ENCODE data around the gene PTPRT. TPM values are rescaled to one million over a fixed set of nuclear protein-coding genes. Genes with fewer than 3 reads are reported as not detected.

Gene PTPRT
- total and polyA plus RNA-seq, 2 experiments from 2014 or later = not detected

DNA sequence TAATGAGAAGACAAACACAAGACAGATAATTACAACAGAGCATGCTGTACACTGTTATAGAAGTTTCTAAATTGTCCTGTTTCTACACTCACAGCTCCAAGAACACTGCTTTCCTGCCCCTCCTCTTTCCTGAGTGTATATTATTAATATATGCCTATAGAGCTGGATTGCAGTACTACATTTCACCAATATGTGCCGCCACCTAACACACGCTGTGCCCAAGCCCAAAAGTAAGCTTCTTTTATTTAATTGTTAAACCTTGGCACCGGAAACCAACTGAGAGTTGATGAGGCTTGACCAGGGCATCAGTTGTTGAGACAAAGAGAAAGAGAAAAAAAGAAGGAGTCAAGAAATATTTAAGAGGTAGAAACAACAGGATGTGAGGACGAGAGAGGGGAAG lies 16.0 kb upstream of the PTPRT start:
- Histone ChIP-seq H3K4me1 (ENCODE audit: insufficient read depth) (no peaks in the 10 kb centered on the region), H3K27ac (ENCODE audit: low read depth) (no peak overlapping the region), H3K4me2 (no peak overlapping the region), H3K4me3 (no peak overlapping the region), H3K9me2 (ENCODE audit: insufficient read depth) (no peaks in the 10 kb centered on the region), H2AFZ (no peak overlapping the region), H3K36me3 (ENCODE audit: insufficient read depth) (no peaks in the 10 kb centered on the region; the same call in 1 of the 2 replicates), H3K27me3 (ENCODE audit: insufficient read depth) (no peaks in the 10 kb centered on the region), H3K79me2 (replicated peaks; ENCODE audit: insufficient read depth) (no peaks in the 10 kb centered on the region), H4K20me1 (replicated peaks; ENCODE audit: insufficient read depth) (no peaks in the 10 kb centered on the region), H3F3A (replicated peaks; ENCODE audit: low read depth) (no peaks in the 10 kb centered on the region)
- Mint-ChIP-seq H3K36me3 (ENCODE audit: low read depth) (peaks cover 21% of the 10 kb centered on the region; the same call in 2 of the 3 replicates), H3K4me1 (no peaks in the 10 kb centered on the region), H3K27me3 (ENCODE audit: insufficient read depth, low read depth, poor library complexity) (peaks cover 5% of the 10 kb centered on the region), H3K4me3 (no peak overlapping the region), H3K27ac (no peak overlapping the region), H3K9me3 (peaks cover 97% of the 10 kb centered on the region)
- no peak for DNase-seq (ENCODE audit: low spot score)
- no peak for ATAC-seq
- no peak for TF ChIP-seq CREB1 (CRISPR knock-in tag; IDR thresholded peaks at IDR 0.05; ENCODE audit: low read depth)
- TF ChIP-seq, protein P1, sequence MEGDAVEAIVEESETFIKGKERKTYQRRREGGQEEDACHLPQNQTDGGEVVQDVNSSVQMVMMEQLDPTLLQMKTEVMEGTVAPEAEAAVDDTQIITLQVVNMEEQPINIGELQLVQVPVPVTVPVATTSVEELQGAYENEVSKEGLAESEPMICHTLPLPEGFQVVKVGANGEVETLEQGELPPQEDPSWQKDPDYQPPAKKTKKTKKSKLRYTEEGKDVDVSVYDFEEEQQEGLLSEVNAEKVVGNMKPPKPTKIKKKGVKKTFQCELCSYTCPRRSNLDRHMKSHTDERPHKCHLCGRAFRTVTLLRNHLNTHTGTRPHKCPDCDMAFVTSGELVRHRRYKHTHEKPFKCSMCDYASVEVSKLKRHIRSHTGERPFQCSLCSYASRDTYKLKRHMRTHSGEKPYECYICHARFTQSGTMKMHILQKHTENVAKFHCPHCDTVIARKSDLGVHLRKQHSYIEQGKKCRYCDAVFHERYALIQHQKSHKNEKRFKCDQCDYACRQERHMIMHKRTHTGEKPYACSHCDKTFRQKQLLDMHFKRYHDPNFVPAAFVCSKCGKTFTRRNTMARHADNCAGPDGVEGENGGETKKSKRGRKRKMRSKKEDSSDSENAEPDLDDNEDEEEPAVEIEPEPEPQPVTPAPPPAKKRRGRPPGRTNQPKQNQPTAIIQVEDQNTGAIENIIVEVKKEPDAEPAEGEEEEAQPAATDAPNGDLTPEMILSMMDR (conservative IDR thresholded peaks at IDR 0.05; ENCODE audit: low read depth in 2 of 2) = peak in 1 of 2 experiments; percentile 37; a peak in 2 of 4 replicates
- no peak for TF ChIP-seq POLR2AphosphoS5 (IDR thresholded peaks at IDR 0.05; ENCODE audit: low read depth)
- TF ChIP-seq ZNF331 (CRISPR knock-in tag; IDR thresholded peaks at IDR 0.05; ENCODE audit: low read depth) = no peak
- no peak for TF ChIP-seq ZNF114 (CRISPR knock-in tag; IDR thresholded peaks at IDR 0.05)
- TF ChIP-seq, protein P2, sequence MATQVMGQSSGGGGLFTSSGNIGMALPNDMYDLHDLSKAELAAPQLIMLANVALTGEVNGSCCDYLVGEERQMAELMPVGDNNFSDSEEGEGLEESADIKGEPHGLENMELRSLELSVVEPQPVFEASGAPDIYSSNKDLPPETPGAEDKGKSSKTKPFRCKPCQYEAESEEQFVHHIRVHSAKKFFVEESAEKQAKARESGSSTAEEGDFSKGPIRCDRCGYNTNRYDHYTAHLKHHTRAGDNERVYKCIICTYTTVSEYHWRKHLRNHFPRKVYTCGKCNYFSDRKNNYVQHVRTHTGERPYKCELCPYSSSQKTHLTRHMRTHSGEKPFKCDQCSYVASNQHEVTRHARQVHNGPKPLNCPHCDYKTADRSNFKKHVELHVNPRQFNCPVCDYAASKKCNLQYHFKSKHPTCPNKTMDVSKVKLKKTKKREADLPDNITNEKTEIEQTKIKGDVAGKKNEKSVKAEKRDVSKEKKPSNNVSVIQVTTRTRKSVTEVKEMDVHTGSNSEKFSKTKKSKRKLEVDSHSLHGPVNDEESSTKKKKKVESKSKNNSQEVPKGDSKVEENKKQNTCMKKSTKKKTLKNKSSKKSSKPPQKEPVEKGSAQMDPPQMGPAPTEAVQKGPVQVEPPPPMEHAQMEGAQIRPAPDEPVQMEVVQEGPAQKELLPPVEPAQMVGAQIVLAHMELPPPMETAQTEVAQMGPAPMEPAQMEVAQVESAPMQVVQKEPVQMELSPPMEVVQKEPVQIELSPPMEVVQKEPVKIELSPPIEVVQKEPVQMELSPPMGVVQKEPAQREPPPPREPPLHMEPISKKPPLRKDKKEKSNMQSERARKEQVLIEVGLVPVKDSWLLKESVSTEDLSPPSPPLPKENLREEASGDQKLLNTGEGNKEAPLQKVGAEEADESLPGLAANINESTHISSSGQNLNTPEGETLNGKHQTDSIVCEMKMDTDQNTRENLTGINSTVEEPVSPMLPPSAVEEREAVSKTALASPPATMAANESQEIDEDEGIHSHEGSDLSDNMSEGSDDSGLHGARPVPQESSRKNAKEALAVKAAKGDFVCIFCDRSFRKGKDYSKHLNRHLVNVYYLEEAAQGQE (IDR thresholded peaks at IDR 0.05; ENCODE audit: unreplicated experiment) = no peak
- TF ChIP-seq NANOG (IDR thresholded peaks at IDR 0.05; ENCODE audit: borderline replicate concordance) = no peak

DNA sequence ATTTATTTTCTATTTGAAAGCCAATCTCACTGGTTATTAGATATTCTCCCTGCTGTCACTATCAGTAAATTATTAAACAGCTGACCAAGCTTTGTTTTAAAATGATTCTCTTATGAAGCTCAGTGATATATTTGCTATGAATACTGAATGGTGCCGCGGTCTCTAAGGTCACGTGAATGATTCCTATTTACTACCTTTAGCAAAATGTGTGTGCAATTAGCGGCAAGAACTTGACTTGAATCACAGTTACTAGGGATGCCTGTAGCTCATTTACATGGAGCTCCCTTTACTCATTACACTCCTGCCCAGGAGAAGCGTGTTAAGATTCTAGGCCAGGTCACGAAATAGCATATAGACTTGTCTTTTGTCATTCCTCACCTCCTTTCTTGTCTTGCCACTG lies 12.4 kb upstream of the PTPRT start:
- Histone ChIP-seq H3K36me3 (ENCODE audit: insufficient read depth) (no peaks in the 10 kb centered on the region; the same call in 1 of the 2 replicates), H3K4me3 (no peak overlapping the region), H3F3A (replicated peaks; ENCODE audit: low read depth) (no peaks in the 10 kb centered on the region), H3K27ac (ENCODE audit: low read depth) (no peak overlapping the region), H3K4me1 (ENCODE audit: insufficient read depth) (no peaks in the 10 kb centered on the region), H3K9me2 (ENCODE audit: insufficient read depth) (no peaks in the 10 kb centered on the region), H3K27me3 (ENCODE audit: insufficient read depth) (no peaks in the 10 kb centered on the region), H3K79me2 (replicated peaks; ENCODE audit: insufficient read depth) (no peaks in the 10 kb centered on the region), H3K4me2 (no peak overlapping the region), H2AFZ (no peak overlapping the region), H4K20me1 (replicated peaks; ENCODE audit: insufficient read depth) (no peaks in the 10 kb centered on the region)
- H3K27ac Mint-ChIP-seq = no peak overlapping the region
- DNase-seq (ENCODE audit: low spot score) (no peak), ATAC-seq (no peak)
- peaks cover 7% of the 10 kb centered on the region for H3K27me3 Mint-ChIP-seq (ENCODE audit: insufficient read depth, low read depth, poor library complexity)
- no peak for TF ChIP-seq ZNF331 (CRISPR knock-in tag; IDR thresholded peaks at IDR 0.05; ENCODE audit: low read depth)
- no peak for TF ChIP-seq NANOG (IDR thresholded peaks at IDR 0.05; ENCODE audit: borderline replicate concordance)
- TF ChIP-seq, protein P3, sequence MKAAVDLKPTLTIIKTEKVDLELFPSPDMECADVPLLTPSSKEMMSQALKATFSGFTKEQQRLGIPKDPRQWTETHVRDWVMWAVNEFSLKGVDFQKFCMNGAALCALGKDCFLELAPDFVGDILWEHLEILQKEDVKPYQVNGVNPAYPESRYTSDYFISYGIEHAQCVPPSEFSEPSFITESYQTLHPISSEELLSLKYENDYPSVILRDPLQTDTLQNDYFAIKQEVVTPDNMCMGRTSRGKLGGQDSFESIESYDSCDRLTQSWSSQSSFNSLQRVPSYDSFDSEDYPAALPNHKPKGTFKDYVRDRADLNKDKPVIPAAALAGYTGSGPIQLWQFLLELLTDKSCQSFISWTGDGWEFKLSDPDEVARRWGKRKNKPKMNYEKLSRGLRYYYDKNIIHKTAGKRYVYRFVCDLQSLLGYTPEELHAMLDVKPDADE (IDR thresholded peaks at IDR 0.05) = no peak
- TF ChIP-seq POLR2AphosphoS5 (IDR thresholded peaks at IDR 0.05; ENCODE audit: low read depth) = no peak
- no peak overlapping the region for H3K4me3 Mint-ChIP-seq
- H3K36me3 Mint-ChIP-seq (ENCODE audit: low read depth) = peaks cover 23% of the 10 kb centered on the region; the same call in 2 of the 3 replicates
- H3K4me1 Mint-ChIP-seq = peaks cover 4% of the 10 kb centered on the region; the same call in 2 of the 3 replicates
- peaks cover 96% of the 10 kb centered on the region for H3K9me3 Mint-ChIP-seq
